GM12874 (cell line): Measurements from ENCODE around the gene GLDC.

Source experiments
- TF ChIP-seq, protein P1 (sequence below): IDR thresholded peaks from 2 replicates; pipeline ENCODE4 v1.5.1; 2011; ENCODE audit warnings: low read depth, mild to moderate bottlenecking, control low read depth, low read length, moderate library complexity; ENCODE audit not compliant: insufficient read depth

The GLDC gene

DNA sequence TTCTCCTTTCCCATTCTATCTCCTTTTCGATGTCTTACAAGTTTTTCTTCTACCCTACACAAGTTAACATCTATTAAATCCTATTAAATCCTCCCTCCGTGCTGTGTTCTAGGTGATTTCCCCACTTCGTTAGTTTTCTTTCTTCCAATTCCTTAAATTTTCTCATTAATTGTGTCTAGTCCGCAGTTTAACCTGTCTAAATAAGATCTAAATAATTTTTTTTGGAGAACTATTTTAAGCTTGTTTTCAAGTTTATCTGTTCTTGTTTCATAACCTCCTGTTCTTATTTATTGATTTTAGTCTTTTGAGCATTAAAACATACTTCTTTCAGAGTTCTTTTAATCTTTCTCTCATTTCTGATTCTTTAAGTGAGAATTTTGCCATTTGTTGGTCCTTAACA lies 123.3 kb downstream of the GLDC start:
- TF ChIP-seq, protein P1, sequence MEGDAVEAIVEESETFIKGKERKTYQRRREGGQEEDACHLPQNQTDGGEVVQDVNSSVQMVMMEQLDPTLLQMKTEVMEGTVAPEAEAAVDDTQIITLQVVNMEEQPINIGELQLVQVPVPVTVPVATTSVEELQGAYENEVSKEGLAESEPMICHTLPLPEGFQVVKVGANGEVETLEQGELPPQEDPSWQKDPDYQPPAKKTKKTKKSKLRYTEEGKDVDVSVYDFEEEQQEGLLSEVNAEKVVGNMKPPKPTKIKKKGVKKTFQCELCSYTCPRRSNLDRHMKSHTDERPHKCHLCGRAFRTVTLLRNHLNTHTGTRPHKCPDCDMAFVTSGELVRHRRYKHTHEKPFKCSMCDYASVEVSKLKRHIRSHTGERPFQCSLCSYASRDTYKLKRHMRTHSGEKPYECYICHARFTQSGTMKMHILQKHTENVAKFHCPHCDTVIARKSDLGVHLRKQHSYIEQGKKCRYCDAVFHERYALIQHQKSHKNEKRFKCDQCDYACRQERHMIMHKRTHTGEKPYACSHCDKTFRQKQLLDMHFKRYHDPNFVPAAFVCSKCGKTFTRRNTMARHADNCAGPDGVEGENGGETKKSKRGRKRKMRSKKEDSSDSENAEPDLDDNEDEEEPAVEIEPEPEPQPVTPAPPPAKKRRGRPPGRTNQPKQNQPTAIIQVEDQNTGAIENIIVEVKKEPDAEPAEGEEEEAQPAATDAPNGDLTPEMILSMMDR, result no peak

DNA sequence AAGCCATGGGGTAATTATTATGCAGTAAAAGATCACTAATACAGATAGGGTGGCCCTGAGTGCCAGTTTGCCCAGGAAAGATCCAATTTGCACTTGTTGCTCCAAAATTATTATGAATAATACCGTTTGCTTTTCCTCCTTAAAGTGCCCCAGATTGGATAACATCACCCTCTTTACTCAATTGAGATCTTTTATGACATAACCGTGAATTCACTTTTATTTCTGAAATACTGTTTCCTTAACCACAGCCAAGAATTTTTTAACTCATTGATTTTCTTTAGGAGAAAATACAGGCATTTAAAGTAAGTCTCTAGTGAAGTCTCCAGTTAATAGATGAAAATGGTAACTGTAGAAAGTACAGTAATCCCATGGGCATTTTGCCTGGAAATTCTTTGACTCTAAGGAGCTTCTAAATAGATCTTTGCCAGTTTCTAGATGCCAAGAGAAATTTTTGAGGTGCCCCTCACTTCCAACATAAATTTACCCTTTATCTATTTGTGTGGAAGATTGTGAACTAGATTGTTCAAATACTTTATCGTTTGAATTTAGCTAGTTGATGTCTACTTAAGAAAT lies 133.4 kb downstream of the GLDC start:
- TF ChIP-seq, protein P1, result no peak

DNA sequence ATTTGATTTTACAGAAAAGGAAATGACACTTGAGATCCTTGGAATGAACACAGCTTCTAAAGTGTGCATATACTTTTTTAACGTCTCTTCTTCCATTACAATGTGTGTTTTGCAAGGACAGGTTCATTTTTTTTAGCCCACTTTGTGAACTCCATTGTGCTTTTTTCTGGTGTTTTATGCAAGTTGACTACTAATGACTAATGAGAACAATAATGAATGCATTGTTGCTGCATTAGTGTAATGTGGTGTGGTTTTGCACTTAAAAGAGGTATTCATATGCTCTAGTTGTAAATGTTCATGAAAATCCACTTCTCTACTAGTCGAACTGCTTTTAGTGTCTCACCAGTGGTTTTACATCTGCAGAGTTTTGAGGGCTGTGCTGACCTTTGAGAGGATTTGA lies 139.0 kb downstream of the GLDC start:
- TF ChIP-seq, protein P1, result no peak

DNA sequence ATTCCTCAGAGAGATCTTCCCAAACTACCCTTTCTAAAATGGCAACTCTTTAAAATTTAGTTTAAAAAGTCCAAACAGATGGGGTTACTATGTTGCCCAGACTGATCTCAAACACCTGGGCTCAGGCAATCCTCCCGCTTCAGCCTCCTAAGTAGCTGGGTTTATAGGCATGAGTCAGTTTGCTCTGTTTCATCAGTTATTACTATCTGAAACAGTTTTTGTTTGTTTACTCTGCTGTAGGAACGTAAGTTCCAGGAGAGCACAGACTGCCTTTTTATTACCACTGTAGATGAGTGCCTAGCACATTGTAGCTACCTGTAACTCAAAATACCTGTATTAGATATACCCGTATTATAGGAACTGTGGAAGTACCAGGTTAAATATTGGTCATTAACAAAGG lies 143.1 kb downstream of the GLDC start:
- TF ChIP-seq, protein P1, result no peak

DNA sequence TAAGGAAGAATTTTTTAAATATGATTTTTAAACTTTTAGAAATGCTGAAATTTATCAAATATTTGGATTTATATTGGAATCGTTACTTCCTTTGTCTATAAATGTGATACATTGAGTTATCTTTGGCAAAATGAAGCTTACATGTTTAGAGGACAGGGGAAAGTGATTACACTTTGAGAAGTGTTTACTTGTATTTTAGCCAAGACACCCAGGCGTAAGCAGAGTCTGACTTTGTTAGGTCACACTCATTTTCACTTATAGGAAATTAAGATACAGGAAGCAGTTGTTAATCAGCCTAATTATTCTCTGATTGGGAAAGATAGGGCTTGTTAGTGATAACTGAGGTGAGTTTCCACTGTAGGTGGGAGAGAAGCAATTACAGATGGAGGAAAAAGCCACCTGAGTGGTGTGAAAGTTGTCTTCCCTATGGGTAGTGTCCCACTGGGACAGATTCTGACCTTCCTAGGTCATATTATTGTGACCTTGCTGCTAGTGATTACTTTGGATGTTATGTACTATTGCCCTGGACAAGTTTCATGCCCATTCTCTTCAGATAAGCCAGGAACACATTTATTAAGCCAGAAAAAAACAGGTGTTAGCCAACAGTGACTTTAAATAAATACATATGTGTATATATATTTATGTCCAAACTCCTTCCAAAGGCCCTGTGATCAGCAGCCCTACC lies 143.9 kb downstream of the GLDC start:
- TF ChIP-seq, protein P1, result no peak

DNA sequence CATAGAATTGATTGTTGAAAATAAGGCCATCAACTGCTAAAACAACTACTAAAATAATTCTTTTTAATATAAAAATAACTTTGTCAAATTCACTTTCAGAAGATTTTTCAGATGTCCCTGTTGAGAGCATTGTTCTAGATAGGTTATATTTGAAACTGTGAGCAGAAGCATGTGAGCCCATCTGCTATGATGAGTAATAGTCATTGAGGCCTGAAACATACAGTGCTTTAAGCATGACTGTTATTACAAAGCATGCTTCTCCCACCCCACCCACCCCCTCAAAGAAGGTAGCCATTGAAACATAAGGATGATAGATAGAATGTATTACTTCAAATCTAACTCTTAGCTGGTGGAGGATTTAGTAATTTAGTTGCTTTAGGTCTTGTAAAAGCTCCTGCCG lies 146.5 kb downstream of the GLDC start:
- TF ChIP-seq, protein P1, result no peak

DNA sequence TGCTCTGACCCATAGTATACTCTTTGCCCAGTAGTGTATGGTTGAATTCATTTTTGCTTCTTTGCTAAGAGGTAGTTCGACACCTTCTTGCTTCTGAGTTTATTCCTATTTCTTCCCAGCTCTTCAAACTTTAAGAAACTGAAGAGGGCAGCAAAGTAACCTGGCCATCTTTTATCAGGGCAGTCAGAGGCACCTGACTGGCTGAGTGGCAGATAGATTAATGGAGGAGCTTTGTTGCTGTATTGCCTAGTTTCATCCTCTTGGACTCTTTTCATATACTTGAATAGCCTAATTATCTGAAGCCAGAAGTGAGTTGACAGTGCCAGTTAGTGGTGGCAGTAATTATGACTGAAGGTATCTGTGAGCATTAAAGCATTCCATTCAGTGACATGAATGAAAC lies 150.1 kb downstream of the GLDC start:
- TF ChIP-seq, protein P1, result no peak

DNA sequence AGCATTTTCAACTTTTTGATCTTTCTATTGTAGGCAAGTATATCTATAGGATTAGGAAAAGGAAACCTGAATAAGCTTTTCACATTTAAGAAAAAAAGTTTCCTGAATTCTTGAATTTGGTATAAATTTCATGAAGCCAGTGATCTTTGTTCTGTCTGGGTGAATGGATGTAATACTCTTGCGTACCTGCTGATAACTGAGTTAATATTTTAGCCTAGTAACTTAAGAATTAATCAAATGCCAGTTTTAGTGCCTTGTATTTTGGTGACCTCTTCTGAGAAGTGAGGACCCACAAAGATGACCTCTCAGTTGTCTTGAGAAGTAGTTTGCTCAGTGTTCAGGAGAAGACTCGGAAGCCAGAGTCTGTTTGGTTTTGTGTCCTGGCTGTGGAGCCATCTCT lies 154.7 kb downstream of the GLDC start:
- TF ChIP-seq, protein P1, result no peak
